Stimulated activated CD8-positive, alpha-beta memory T cell treated with anti-CD3 and anti-CD28 coated beads, Interleukin-12 subunit alpha, Interleukin-12 subunit beta, amount 100 ng/mL, for 1 hour (primary cell): ENCODE data around the gene SSX7.
"Not testable (repeated sequence)": the region's sequence is repeated elsewhere in the genome, so short reads cannot be mapped to it uniquely, and the experiment has no call there.

Experiments used
- DNase-seq: peaks from one replicate; pipeline ENCODE4 v3.0.0-alpha.2; 2020; ENCODE audit warnings: low read depth

SSX7 gene, protein sequence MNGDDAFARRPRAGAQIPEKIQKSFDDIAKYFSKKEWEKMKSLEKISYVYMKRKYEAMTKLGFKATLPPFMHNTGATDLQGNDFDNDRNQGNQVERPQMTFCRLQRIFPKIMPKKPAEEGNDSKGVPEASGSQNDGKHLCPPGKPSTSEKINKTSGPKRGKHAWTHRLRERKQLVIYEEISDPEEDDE

DNA sequence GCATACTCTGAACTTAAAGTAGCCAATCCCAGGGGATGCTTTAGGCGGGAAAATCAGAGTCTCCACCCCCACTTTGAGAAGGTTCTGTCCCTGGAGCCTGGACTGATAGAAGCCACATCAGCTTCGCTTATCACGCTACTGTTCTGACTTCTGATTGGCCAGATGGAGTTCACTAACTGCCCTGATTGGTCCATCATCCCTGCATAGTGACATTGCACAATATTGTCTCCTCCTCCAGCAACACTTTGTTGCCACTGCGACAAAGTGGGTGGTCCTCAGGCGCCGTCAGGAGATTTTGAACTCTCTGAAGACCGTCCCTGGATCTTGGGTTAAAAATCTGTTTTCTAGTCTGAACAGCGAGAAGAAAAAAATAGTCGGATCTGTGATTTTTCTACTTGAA lies at the start of gene SSX7:
Gene SSX7 (minus strand): TSS at position 101 of the 400 bp plus-strand sequence. CDS start 1,428 bp downstream, outside the sequence.
- not testable (repeated sequence) for DNase-seq

DNA sequence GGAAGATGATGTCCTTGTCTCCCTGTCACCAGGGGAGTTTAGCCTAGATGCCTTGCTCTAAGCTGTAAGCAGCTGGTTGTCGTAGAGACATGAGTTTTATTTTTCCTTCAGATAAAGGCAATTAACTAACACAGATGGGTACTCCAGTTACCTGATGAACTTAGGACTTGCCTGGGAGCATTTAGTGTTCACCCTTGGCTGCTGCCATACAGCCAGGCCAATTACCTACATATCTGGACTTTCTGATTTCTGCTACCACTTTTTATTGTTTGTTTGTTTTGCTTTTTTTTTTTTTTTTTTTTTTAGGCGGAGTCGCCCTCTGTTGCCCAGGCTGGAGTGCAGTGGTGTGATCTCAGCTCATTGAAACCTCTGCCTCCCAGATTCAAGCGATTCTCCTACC lies 37.3 kb upstream of the SSX7 start:
- not testable (repeated sequence) for DNase-seq

DNA sequence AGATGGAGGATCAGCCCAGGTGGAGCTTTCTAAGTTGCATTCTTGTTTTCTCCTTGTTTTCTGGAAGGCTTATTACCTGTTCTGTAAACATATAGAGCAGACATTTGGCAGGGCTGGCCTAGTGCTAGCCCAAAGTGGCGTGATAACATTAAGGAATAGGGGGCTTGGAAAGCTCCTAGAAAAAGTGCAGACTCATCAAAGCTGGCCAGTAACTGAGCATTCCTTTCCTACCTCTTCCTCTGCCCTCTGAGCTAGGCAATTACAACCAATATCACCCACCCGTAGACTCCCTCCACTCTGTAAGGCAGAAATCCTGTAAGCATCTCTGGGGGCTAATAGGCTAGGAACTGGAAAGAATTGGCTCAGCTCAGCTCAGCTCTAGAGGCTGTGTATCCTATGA lies 7.5 kb upstream of the SSX7 start:
- DNase-seq: not testable (repeated sequence)

DNA sequence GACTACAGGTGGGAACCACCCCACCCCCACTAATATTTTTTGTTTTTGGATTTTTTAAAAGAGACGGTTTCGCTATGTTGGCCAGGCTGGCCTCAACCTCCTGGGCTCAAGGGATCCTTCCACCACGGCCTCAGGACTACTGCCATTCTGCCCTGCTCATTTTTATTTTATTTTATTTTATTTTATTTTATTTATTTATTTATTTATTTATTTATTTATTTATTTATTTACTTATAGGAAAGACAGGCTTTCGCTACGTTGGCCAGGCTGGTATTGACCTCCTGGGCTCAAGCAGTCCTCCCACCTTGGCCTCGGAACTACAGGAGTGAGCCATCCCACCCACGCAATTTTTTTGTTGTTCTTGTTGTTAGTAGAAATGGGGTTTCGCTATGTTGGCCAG lies 775 bp upstream of the SSX7 start:
- DNase-seq: not testable (repeated sequence)

DNA sequence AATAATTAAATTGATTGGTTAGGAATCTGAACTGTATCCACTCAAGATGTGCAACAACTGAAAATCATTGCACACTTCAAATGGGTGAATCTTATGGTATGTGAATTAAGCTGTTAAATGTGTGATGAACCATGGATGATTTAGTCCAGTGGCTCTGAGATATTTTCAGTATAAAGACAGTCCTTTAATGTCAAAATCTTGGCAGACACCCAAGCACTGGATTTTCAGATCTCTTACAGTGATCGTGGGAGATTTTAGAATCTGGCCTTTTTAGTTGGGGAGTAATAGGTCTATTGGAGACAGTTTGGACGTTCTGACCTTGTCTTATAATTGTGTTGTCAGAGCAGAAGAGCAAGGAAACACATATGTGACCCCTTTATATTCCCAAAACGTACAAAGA lies 4.0 kb downstream of the SSX7 start:
- not testable (repeated sequence) for DNase-seq

DNA sequence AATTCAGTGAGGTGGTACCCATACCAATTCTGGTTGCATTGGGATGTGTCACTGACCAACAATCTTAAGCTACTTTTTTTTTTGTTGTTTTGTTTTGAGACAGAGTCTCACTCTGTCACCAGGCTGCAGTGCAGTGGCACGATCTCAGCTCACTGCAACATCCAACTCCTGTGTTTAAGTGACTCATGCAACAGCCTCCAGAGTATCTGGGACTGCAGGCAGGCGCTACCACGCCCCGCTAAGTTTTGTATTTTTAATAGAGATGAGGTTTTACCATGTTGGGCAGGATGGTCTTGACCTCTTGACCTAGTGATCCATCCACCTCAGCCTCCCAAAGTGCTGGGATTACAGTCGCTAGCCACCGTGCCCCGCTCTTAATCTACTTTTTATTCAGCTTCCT lies 5.7 kb downstream of the SSX7 start:
- DNase-seq: not testable (repeated sequence)

DNA sequence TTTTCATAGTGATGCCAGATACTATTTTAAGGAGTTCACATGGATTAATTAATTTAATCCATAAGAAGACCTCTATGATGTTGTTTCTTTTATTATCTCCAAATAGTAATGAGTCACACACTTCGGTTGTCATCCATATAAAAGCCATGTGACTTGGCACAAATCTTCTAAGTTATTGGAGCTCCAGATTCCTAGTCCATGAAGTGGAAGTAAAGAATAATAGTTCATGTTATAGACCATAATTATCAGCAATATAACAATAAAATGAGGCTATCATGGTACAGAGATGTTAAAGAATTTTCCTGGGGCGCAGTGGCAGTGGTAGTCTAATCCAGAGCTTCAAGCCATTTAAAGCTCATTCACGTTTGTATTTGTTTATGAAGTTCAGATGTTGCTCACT lies 26.2 kb downstream of the SSX7 start:
- DNase-seq: not testable (repeated sequence)

DNA sequence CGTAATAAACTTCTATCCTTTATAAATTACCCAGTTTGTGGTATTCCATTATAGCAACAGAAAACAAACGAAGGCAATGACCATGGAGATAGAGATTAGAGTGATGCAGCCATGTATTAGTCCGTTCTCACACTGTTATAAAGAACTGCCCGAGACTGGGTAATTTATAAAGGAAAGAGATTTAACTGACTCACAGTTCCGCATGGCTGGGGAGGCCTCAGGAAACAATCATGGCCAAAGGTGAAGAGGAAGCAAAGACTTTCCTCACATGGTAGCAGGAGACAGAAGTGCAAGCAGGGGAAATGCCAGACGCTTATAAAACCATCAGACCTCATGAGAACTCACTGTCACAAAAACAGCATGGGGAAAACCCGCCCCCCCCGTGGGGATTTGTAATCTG lies 34.0 kb downstream of the SSX7 start:
- not testable (repeated sequence) for DNase-seq

DNA sequence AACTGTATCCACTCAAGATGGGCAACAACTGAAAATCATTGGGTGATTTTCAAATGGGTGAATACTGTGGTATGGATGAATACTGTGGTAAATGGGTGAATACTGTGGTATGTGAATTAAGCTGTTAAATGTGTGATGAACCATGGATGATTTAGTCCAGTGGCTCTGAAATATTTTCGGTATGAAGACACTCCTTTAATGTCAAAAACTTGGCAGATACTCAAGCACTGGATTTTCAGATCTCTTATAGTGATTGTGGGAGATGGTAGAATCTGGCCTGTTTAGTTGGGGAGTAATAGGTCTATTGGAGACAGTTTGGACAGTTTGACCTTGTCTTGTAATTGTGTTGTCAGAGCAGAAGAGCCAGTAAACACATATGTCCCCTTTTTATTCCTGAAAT lies 45.7 kb downstream of the SSX7 start:
- DNase-seq: no peak

DNA sequence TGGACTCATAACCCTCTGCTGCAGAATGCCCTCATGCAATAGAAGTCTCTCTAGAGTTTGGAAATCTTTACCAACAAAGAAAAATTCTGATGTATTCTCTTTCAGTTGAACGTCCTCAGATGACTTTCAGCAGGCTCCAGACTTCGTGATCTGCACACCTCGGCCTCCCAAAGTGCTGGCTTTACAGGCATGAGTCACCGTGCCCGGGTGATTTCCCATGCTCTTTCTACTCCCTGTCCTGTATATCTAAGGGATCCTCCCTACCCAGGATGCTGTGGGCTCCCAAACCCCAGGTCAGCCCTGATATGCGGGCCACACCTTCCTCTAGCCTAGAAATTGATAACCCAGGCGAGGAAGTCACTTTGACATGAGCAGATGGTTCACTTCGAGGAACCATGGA lies 51.5 kb downstream of the SSX7 start:
- DNase-seq: not testable (repeated sequence)

DNA sequence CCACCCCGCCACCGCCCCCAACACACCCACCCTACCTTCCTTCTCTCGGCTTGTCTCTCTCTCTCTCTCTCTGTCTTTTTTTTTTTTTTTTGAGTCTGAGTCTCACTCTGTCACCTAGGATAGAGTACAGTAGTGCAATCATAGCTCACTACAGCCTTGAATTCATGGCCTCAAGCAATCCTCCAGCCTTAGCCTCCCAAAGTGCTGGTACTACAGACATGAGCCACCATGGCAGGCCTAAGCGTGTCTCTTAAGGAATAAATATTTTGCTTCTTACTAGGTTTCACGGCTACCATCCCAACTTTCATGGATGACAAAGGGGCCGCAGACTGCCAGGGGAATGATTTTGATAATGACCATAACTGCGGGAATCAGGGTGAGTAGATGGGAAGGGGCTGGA lies 55.8 kb downstream of the SSX7 start:
- DNase-seq: no peak

DNA sequence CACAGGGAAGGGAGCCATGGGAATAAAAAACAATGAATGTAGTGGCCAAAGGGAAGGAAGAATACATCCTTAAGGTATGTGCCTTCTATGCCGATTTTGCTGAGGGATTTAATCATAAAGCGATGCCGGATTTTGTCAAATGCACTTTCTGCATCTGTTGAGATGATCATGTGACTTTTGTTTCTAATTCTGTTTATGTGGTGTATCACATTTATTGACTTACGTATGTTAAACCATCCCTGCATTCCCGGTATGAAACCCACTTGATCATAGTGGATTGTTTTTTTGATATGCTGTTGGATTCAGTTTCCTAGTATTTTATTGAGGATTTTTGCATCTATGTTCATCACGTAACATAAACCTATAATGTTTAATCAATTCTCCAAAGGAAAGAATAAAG lies 60.0 kb downstream of the SSX7 start:
- no peak for DNase-seq
